NCI-H345 (cell line): Measurements from ENCODE around the gene BAHCC1.

Experiments used
- DNase-seq: peaks from one replicate; lab custom pipeline; 2025; lab: John Stamatoyannopoulos, UW

Gene BAHCC1

GRCh38 chr17:81461607-81462500, 66.6 kb downstream of the BAHCC1 start:
- no peak for DNase-seq

DNA sequence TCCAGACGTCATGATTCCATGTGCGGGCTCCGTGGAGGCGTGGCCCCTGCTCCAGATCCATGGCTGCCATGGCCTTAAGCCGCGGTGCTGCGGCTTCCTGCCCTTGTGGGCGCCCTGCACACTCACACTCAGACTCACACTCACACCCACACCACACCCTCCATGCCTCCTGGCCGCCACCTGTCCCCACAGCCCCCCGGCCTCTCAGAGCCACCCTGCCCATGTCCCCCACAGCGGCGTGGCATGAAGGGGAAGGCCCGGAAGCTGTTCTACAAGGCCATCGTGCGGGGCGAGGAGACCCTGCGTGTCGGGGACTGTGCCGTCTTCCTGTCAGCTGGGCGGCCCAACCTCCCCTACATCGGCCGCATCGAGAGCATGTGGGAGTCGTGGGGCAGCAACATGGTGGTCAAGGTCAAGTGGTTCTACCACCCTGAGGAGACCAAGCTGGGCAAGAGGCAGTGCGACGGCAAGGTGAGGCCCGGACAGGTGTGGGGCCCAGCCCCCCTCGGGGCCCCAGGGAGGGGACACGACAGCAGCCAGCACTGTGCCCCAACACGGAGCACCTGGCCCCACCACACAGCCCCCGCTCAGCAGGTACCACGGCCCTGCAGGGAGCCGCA, 67.4 kb downstream of the BAHCC1 start:
- DNase-seq, result no peak

DNA sequence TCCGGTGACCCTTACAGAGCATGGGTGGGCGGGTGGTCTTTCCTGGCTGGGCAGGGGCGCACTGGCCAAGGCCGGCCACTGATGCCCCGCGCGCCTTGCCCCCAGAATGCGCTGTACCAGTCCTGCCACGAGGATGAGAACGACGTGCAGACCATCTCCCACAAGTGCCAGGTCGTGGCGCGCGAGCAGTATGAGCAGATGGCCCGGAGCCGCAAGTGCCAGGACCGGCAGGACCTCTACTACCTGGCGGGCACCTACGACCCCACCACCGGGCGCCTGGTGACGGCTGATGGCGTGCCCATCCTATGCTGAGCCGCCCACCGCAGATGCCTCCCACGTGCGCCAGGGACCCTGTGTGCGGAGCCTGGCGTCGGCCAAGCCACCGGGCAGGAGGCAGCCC, 68.2 kb downstream of the BAHCC1 start:
- DNase-seq, result no peak

- DNase-seq, result no peak
Measured at GRCh38 chr17:81464586-81464985, 69.3 kb downstream of the BAHCC1 start.

DNA sequence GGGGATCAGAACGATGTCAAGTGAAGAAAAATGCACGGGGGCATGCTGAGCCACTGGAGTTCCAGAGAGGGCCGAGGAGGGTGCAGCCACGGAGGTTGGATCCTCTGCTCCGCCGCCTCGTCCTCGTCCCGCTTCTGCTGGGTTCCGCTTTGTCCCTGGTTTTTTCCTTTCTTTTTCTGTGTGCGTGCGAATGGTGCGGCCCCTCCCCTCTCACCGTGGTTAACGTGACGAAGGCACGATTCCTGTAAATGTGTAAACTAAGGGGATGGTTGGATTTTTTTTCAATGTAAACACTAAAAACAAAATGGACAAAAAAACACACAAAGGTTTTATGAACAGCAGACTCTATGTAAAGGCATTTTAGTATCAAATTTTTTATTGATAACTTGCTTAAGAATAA, 70.7 kb downstream of the BAHCC1 start:
- DNase-seq, result no peak

DNA sequence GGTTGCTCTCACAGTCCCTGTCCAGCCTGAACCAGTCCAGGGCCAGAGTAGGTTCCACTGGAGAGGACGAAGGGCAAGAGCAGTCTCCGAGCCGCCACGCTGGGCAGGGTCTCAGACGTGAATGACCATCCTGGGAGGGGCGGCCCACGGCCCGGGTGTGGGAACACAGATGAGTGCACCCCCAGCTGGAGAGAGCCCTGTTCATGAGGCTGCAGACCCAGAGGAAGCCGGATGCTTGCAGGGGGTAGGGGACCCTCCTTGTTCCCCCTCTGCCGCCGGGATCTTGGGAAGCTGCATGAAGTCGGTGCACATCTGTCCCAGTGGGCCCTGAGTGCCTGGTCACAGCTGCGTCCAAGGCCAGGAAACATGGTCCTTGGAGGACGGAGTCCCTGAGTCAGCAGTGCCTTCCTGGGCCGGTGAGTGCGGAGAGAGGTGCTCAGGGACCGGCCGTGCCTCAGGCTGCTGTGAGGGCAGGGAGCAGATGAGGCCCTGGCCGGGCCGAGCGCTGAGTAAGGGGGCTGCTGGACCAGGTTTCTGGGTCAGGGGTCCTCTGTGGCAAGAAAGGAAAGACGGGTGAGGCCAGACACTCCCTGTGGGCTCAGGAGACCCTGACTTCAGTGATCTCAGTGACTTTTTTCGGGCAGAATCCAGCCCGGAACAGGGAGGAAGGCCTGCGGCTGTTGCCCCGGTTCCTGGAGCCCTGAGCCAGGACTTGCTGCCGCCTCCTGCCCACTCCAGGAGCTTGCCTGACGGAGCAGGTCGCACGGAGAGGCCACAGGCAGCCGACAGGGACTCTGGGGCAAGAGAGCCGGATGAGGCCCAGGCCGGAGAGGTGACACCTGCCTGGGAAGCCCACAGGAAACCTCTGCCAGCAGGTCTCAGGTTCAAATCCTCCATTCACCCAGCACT, 71.6 kb downstream of the BAHCC1 start:
- no peak for DNase-seq

GRCh38 chr17:81468111-81468769, 73.0 kb downstream of the BAHCC1 start:
- DNase-seq, result no peak

- DNase-seq, result no peak
Measured at GRCh38 chr17:81468770-81469121, 73.5 kb downstream of the BAHCC1 start.

DNA sequence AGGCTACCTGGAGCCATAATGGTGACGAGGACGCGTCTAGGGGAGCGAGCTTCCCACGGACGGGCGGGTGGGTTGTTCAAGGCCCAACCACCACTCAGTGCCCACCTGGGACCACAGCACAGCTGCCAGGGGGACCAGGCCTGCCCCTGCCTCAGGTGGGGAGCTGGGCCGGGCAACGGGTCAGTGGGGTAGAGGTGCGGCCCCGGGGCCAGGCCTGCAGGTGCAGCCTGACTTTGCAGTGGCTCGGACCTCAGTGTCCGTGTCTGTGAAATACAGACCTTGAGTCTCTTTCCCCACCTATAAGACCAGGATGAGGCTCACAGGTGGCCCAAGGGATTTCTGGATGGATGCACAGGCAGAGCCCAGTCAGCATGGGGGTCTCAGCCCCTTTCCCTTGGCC, 74.0 kb downstream of the BAHCC1 start:
- no peak for DNase-seq

DNA sequence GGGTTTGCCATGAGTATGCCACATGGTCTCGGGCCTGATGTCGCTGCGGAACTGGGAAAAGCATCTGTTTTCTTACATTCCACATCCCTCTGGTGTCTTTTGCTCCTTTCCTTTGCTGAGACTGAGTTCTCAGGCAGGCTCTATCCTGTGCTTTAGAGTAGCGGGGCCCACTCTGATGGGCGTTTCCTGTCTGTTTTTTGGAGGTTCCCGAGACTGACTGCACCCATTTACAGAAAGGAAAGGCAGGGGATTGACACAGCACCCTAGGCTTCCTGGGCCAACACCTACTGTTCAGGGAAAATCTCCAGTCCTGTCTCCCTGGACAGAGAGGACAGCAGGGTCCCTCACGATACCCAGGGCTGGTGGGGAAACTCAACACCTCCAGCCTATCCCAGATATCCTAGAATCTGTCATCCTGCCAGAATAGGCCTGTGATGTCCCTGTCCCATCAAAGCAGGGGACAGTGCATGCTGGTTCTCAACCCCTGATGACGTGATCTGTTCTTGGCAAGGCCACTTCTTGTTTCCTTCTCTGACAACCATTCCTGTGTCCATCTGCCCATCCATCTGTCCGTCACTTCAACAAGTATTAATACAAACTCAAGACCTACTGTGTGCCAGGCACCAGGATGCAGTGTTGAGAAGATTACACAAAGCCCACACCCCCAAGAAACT, 75.2 kb downstream of the BAHCC1 start:
- DNase-seq, result no peak

GRCh38 chr17:81470944-81471817, 75.9 kb downstream of the BAHCC1 start:
- no peak for DNase-seq

DNA sequence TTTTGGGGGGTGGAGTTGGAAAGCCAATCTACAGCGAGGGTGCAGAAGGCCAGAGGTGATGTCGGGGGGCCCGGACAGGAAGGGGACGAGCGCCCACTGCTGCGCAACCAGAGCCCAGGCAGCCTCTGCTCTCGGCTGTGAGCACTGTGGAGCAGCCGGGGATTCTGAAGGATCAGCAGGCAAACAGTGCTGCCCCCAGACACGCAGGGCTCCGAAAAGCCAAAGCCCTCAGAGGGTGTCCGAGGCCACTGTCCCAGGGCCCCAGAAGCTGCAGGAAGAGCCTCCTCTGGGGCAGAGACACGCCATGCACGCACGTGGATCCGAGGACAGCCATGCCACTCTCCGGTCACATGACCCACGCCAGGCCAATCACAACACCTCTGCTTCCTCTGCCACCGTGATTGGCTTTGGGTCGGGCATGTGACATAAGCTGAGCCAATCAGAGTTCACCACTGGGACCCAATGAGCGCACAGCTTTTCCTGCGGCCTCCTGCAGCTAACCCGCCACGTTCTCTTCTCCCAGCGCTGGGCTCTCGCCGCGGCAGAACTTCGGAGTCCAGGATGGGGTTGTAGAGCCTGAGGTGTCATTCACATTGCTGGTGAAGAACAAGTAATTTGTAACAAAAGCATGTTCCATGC, 76.7 kb downstream of the BAHCC1 start:
- peak; percentile 95 for DNase-seq

GRCh38 chr17:81473019-81473418, 77.8 kb downstream of the BAHCC1 start:
- DNase-seq, result no peak

- no peak for DNase-seq
Measured at GRCh38 chr17:81474958-81475357, 79.7 kb downstream of the BAHCC1 start.

- no peak for DNase-seq
Measured at GRCh38 chr17:81476097-81476496, 80.8 kb downstream of the BAHCC1 start.

DNA sequence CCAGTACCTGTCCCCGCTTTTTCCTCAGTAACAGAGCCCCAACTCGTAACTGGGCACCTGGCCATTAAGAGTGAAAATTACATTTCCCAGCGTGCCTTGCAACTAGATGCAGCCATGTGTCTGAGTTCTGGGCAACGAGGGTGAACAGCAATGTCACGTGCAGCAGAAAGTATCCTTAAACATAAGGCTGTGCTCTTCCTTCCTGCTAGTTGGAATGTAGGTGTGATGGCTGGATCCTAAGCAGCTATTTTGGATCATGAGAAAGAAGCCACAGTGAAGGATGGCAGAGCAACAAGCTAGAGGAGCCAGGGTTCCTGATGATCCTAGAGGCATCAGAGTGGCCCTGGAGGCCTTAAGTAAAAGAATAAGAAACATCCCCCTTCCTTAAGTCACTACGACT, 81.4 kb downstream of the BAHCC1 start:
- DNase-seq, result no peak

DNA sequence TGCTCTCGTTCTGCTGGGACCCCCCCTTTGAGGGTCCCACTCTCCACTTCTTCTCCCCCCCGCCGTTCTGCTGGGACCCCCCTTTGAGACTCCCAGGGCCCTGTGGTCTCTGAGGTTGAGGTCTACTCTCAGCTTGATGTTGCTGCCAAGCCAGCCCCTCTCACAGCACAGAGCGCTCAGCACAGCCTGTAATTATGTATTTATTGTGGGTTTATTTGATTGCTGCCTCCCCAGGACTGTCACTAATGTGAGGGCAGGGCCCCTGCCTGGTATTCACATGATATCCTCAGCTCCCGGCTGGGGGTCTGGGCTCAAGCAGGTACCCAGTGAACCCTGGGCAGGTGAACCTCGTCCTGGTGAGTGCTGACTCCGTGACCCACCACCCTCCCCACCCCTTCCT, 81.9 kb downstream of the BAHCC1 start:
- no peak for DNase-seq

DNA sequence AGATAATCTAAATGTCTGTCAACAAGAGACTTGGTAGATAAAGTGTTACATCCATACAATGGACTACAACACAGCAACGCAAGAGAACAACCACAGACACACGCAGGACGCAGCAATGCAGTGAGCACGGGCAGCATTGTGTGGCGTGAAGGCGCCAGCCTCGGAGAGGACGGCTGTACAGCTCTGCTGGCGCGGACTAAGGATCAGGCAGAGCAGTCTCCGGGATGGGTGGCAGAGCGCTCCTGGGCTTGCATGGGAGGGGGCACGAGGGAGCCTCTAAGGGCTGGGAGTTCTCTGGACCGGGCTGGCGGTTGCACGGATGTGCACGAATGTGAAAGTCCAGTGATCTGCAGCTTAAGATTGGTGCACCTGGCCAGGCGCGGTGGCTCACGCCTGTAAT, 82.9 kb downstream of the BAHCC1 start:
- DNase-seq, result no peak

GRCh38 chr17:81479175-81480071, 84.2 kb downstream of the BAHCC1 start:
- no peak for DNase-seq
